GM12864 (cell line): ENCODE results near the gene NIT1.
A peak's percentile ranks its signal among the peaks of the same experiment; 100 is the strongest.

Experiments
- DNase-seq: peaks from one replicate; pipeline ENCODE4 v3.0.0-alpha.2; 2011; ENCODE audit warnings: low read depth
- H3K4me3 ChIP-seq: 2 replicates; pipeline ENCODE4 v1.5.1; 2011; ENCODE audit warnings: mild to moderate bottlenecking, low read depth, low read length, control low read depth
- CTCF ChIP-seq: IDR thresholded peaks from 2 replicates; pipeline ENCODE4 v1.5.1; 2011; ENCODE audit warnings: low read depth, mild to moderate bottlenecking, moderate library complexity, low read length, control low read depth, inconsistent platforms; ENCODE audit errors: missing control alignments

The NIT1 gene

DNA sequence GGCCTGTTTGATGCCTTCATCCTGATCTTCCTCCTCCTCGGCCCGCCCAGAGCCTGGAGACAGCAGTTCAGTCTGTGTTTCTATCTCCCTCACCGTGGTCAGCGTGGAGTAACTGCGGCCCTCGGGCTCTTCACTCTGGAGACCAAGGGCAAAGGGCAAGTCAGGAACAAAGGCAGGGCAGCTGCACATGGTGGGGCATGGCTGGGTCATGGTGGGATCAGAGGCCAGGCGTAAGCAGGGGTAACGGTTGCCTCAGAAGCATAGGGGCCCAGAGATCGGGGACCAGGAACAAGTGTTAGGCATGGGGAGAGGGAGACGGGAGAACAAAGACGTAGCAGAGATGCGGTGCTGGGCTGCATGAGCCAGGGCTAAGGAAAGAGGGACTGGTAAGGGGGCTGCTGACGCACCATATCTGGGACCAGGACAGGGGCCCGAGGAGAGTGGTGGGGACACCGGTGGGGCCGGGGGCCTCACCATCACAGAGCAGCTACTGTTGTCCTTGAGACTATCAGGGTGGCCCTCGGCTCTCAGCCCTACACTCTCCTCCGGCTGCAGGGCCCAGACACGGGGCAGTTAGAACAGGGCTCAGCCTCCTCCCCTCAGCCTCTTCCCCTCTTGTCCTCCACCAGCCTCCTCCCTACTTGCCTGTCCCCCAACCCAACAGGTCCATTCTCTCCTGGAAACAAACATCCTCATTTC is 45.0 kb upstream of the NIT1 start:
- DNase-seq, result no peak
- TF ChIP-seq CTCF, result no peak
- no peak overlapping the region for H3K4me3 ChIP-seq

DNA sequence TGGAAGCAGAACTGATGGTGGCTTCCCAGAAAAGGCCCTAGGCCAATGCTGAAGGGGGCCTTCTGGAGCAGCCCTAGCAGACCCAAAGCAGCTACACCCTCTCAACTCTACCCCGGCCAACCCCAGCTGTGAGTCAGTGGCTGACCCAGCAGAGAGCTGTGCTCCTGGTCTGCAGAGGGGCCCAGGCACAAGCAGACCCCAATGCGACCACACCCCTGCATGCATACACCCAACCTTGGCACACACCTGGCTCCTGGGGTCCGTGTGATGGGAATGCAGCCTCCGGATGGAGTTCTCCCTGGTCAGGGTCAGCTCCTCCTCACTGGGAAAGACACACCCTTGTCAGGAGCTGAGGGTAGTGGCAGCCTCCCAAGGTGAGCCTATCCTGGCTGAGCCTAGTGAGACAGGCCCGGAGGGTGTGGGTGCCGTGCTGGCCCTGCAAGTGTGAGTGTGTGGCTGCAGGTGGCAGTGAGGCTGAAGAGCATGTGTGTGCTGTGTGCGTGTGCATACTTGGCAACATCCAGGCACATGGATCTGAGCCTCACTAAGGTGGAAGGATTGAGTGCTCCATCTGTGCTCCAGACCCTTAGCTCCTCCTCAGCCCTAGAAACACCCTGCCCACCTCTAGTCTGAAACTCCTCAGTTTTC is 44.3 kb upstream of the NIT1 start:
- peak overlapping the region; percentile 17; the same call in 1 of the 2 replicates for H3K4me3 ChIP-seq
- DNase-seq, result no peak
- no peak for TF ChIP-seq CTCF

- no peak overlapping the region; the same call in 1 of the 2 replicates for H3K4me3 ChIP-seq
- no peak for DNase-seq
- no peak for TF ChIP-seq CTCF
Measured at GRCh38 chr1:161074676-161075368, 43.1 kb upstream of the NIT1 start.

DNA sequence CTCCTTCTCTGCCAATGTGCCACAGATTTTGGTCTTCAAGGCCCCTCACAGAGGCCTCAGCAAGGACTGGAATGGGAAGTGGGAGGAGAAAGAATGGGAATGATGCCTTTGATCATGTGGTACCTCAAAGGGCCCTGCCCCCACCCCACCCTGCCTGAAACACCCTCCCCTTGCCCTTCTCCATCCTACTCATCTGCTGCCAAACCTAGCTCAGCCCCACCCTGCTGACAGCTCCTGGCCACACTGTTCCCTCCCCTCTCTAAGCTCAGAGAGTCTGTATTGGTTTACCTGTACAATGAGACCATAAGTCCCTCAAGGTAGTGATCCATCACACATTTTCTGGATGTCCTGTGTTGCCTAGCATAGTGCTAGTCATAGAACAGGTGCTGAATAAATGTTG is 41.5 kb upstream of the NIT1 start:
- no peak for TF ChIP-seq CTCF
- no peak for DNase-seq
- no peak overlapping the region for H3K4me3 ChIP-seq

- H3K4me3 ChIP-seq, result no peak overlapping the region
- no peak for TF ChIP-seq CTCF
- no peak for DNase-seq
Measured at GRCh38 chr1:161077426-161077825, 40.5 kb upstream of the NIT1 start.

DNA sequence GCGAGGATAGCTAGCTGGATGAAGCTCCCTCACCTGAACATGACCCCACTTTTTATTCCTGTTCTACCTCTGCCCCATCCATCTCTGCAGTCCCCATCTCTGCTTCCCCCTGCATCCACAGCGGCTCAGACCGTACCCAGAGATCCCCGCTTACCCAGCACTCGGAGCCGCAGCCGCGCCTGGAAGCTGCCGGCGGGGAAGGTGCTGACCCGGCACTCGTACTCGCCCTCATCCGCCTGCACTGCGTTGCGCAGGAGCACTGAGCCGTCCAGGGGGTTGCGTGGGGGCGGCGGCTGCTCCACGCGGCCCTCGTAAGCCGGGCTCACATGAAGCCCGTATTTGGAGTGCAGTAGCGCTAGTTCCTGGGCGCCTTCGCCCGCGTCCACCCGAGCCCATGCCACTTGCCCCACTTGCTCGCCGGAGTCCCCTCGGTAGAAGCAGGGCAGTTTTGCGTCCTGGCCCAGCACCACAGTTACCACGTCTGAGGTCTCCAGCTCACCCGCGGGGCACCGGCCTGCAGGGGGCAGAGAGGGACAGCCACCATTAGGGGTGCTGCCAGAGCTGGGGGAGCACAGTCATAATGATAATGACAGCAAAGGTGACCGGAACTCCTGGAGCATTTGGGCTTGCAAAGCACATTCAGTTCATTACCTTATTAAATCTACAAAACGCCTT is 38.3 kb upstream of the NIT1 start:
- H3K4me3 ChIP-seq, result no peak overlapping the region
- no peak for TF ChIP-seq CTCF
- no peak for DNase-seq
